Upper lobe of left lung (tissue), 6 donors: ENCODE results near the gene ENTPD6. TPM values are rescaled to one million over a fixed set of nuclear protein-coding genes. Genes with fewer than 3 reads are reported as not detected.

Experiments
- ATAC-seq, 2 donors: fragments of 200-7000 bp; cut with Tn5 transposase; one replicate each; pipeline ENCODE4 v1.9.1; 2022; ENCODE audit warnings: mild to moderate bottlenecking in 2 of 2, moderate library complexity in 2 of 2; ENCODE audit not compliant: low FRiP score in 2 of 2
- DNase-seq, 2 donors: peaks; one replicate each; pipeline ENCODE4 v3.0.0-alpha.2; 2019 to 2020
- H3K27ac ChIP-seq, 4 donors: fragments of 200-600 bp; sonication (generic); one replicate each; pipeline ENCODE4 v1.5.1; 2016 to 2019
- H3K27me3 ChIP-seq, 4 donors: fragments of 200-600 bp; sonication (generic); one replicate each; pipeline ENCODE4 v1.5.1; 2017 to 2019
- H3K36me3 ChIP-seq, 4 donors: fragments of 200-600 bp; sonication (generic); one replicate each; pipeline ENCODE4 v1.5.1; 2016 to 2019
- H3K4me1 ChIP-seq, 4 donors: fragments of 200-600 bp; sonication (generic); one replicate each; pipeline ENCODE4 v1.5.1; 2018 to 2019
- H3K4me3 ChIP-seq, 4 donors: fragments of 200-600 bp; sonication (generic); one replicate each; pipeline ENCODE4 v1.5.1; 2017 to 2019; ENCODE audit warnings: mild to moderate bottlenecking in 2 of 4, moderate library complexity in 1 of 4
- H3K9me3 ChIP-seq, 4 donors: fragments of 200-600 bp; sonication (generic); one replicate each; pipeline ENCODE4 v1.5.1; 2018 to 2019
- CTCF ChIP-seq, 6 experiments: fragments of 450-650 bp in 4 of 6; fragments of 200-600 bp in 2 of 6; sonication (generic) in 2 of 6; IDR thresholded peaks; one replicate each; pipeline ENCODE4 v1.5.1; 2016 to 2019; ENCODE audit warnings: antibody characterized with exemption in 6 of 6
- EP300 ChIP-seq, 4 donors: sonication (generic); formaldehyde crosslinking; IDR thresholded peaks; one replicate each; pipeline ENCODE4 v1.5.1; 2017; ENCODE audit warnings: antibody characterized with exemption in 4 of 4, control low read depth in 2 of 4
- POLR2A ChIP-seq, 4 donors: fragments of 450-650 bp; IDR thresholded peaks; one replicate each; pipeline ENCODE4 v1.5.1; 2016 to 2017; ENCODE audit warnings: antibody characterized with exemption in 4 of 4, mild to moderate bottlenecking in 2 of 4
- POLR2AphosphoS5 ChIP-seq, 2 donors: sonication (generic); formaldehyde crosslinking; IDR thresholded peaks; one replicate each; pipeline ENCODE4 v1.5.1; 2017; ENCODE audit warnings: antibody characterized with exemption in 2 of 2
- WGBS, 2 donors: methylation state at CpG; one replicate each; pipeline ENCODE4 v1.1.5; 2017 to 2018; 5-methylcytosine and 5-hydroxymethylcytosine counted together
- total RNA-seq, 6 donors: library from RNA; depleted of rRNA in 4 of 6; stranded (reverse); fragments of >200 nt in 4 of 6; gene quantifications; one replicate each; pipeline versions ENCODE4 v1.1.0 to v1.2.1, GENCODE V29; 2016 to 2021
- donor health status: DM: no; HTN: no; CAD: no; lungs with moderate emphysema.
- donor health status: DM: no; HTN: yes; CAD: no; lungs with severe emphysema.

ENTPD6 gene
- total RNA-seq, 6 donors from 2014 or later: 53.7 to 170 (median 81.7) TPM

- TF ChIP-seq POLR2AphosphoS5 (IDR thresholded peaks at IDR 0.05) (no peak), EP300 (IDR thresholded peaks at IDR 0.05) (no peak), POLR2A (IDR thresholded peaks at IDR 0.05) (no peak), CTCF (IDR thresholded peaks at IDR 0.05) (no peak)
- H3K27ac ChIP-seq: peak overlapping the region in 2 of 4 donors; percentile 90 to 93
- H3K9me3 ChIP-seq: no peaks in the 10 kb centered on the region
- ATAC-seq (no peak), DNase-seq (no peak)
- peak overlapping the region in 2 of 4 donors; percentile 66 to 98 for H3K4me3 ChIP-seq
- no peaks in the 10 kb centered on the region for H3K27me3 ChIP-seq
- H3K36me3 ChIP-seq: no peaks in the 10 kb centered on the region
- peaks cover 10 to 39% (median 27%) of the 10 kb centered on the region in 4 donors for H3K4me1 ChIP-seq
- WGBS, 2 donors: 78 to 86% methylated on average over 9 of the region's 9 CpGs
Observed at GRCh38 chr20:25246182-25246999, 50.9 kb downstream of the ENTPD6 start.

DNA sequence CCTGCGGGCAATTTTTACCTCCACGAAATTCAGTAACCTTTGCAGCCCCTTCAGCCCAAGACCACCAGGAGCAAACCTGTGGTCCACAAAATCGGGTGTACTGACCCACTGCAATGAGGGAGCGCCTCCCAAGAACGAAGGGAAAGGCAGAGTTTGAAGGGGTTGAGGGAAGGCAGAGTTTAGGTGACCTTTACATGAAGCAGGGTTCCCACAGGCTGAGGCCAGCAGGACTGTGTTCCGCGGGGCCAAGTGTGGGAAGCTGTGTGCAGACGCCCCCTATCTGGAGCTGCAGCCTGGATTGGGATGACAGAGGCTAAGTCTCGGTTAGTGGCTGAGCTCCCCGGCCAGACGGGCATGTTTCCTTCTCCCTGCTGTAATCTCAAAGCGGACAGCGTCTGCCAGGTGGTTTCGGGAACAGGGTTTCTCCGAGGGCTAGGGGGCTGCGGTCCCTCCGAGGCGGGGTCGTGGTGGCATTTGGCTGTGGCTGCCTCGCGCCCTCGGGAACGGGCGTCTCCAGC, 51.5 kb downstream of the ENTPD6 start:
- Histone ChIP-seq H3K4me1 (peaks cover 10 to 44% (median 27%) of the 10 kb centered on the region in 4 donors), H3K9me3 (no peaks in the 10 kb centered on the region), H3K36me3 (no peaks in the 10 kb centered on the region), H3K27me3 (no peaks in the 10 kb centered on the region), H3K27ac (peak overlapping the region; percentile 86 to 93 (median 90)), H3K4me3 (peak overlapping the region; percentile 66 to 98 (median 82))
- TF ChIP-seq CTCF (IDR thresholded peaks at IDR 0.05) (peak in 5 of 6 experiments; percentile 26 to 56 (median 39)), POLR2AphosphoS5 (IDR thresholded peaks at IDR 0.05) (no peak)
- DNase-seq: peak in 1 of 2 donors; percentile 82
- 13 to 36% methylated on average over 7 to 22 of the region's 24 CpGs for WGBS, 2 donors
- peak; percentile 78 to 84 for ATAC-seq

- no CpG with 5 or more reads among the region's 37 CpGs for WGBS, 2 donors
- DNase-seq (peak in 1 of 2 donors; percentile 53), ATAC-seq (peak; percentile 56 to 87)
- Histone ChIP-seq H3K27me3 (no peaks in the 10 kb centered on the region), H3K9me3 (no peaks in the 10 kb centered on the region), H3K36me3 (no peaks in the 10 kb centered on the region), H3K4me1 (peaks cover 10 to 49% (median 27%) of the 10 kb centered on the region in 4 donors), H3K27ac (peak overlapping the region; percentile 86 to 93 (median 90)), H3K4me3 (peak overlapping the region; percentile 66 to 98 (median 82))
- TF ChIP-seq EP300 (IDR thresholded peaks at IDR 0.05) (no peak), POLR2AphosphoS5 (IDR thresholded peaks at IDR 0.05) (no peak), POLR2A (IDR thresholded peaks at IDR 0.05) (peak in 2 of 4 donors; percentile 61 to 64), CTCF (IDR thresholded peaks at IDR 0.05) (no peak)
Observed at GRCh38 chr20:25247518-25247955, 52.0 kb downstream of the ENTPD6 start.

DNA sequence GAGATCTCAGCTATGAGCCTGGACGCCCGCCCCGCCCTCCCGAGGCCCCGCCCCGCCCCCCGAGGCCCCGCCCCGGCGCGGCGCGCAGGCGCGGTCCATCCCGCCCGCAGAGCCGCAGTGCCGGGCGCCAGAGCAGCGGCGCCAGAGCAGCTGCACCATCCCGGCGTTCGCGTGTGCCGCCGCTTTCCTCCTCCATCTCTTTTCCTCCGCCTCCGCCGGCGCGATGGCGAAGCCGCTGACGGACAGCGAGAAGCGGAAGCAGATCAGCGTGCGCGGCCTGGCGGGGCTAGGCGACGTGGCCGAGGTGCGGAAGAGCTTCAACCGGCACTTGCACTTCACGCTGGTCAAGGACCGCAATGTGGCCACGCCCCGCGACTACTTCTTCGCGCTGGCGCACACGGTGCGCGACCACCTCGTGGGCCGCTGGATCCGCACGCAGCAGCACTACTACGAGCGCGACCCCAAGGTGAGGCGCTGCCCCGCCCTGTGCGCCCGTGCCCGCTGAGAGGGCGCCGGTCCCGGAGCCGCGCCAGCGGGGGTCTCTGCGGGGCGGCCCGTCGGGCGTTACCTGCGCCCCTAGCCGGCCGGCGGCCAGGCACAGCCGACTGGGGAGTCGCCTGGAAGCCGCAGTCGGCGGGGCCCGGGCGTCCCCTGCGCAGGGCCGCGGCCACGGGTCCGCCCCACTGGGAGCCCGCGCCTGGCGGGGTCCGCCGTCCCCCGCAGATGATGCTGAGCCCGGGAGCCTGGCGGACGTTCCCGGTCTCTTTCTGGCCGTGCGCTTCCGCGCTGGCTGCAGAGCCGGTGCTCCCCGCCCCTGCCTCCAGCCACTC, 52.7 kb downstream of the ENTPD6 start, which contains the start of gene PYGB:
PYGB (plus strand) TSS at position 130 of the 830 bp plus-strand sequence; CDS start at position 224, 94 bp downstream.
- no peaks in the 10 kb centered on the region for H3K36me3 ChIP-seq
- peak within 1 kb of the TSS; percentile 66 to 98 (median 88) for H3K4me3 ChIP-seq
- no peaks in the 10 kb centered on the region for H3K9me3 ChIP-seq
- H3K4me1 ChIP-seq: peaks cover 10 to 54% (median 27%) of the 10 kb centered on the region in 4 donors
- H3K27me3 ChIP-seq: no peaks in the 10 kb centered on the region
- ATAC-seq (peak; percentile 88 to 97), DNase-seq (peak; percentile 79 to 95)
- peak within 1 kb of the TSS; percentile 86 to 93 (median 90) for H3K27ac ChIP-seq
- WGBS, 2 donors: 0% methylated on average over 31 of the region's 113 CpGs; no CpG with 5 or more reads in 1 of the 2 donors
- TF ChIP-seq CTCF (IDR thresholded peaks at IDR 0.05): peak in 3 of 6 experiments; percentile 14 to 26 (median 16)
- no peak for TF ChIP-seq EP300 (IDR thresholded peaks at IDR 0.05)
- TF ChIP-seq POLR2A (IDR thresholded peaks at IDR 0.05): peak in 2 of 4 donors; percentile 78 to 93
- peak; percentile 84 to 95 for TF ChIP-seq POLR2AphosphoS5 (IDR thresholded peaks at IDR 0.05)
